Naive B cell (primary cell): ENCODE measurements around the gene TRIM9. TPM values are rescaled to one million over a fixed set of nuclear protein-coding genes. Genes with fewer than 3 reads are reported as not detected.

Experiments used
- ATAC-seq, 2 donors: fragments of 150-1000 bp; cut with Tn5 transposase; 2 replicates each; pipeline ENCODE4 v1.10.0; 2021; ENCODE audit warnings: low read depth in 2 of 2, mild to moderate bottlenecking in 2 of 2, moderate library complexity in 2 of 2
- DNase-seq: peaks from one replicate; pipeline ENCODE4 v3.0.0; 2022
- H3K27ac Mint-ChIP-seq, 6 donors: one replicate each; pipeline ENCODE4 v1.8.0; 2020 to 2022; ENCODE audit warnings: mild to moderate bottlenecking in 6 of 6, mixed read lengths in 6 of 6, moderate library complexity in 5 of 6, inconsistent platforms in 2 of 6
- H3K27me3 Mint-ChIP-seq, 3 donors: one replicate each; pipeline ENCODE4 v1.8.0; 2021 to 2022; ENCODE audit warnings: mixed read lengths in 3 of 3, mild to moderate bottlenecking in 1 of 3
- H3K36me3 Mint-ChIP-seq, 2 donors: one replicate each; pipeline ENCODE4 v1.8.0; 2020 to 2022; ENCODE audit warnings: mixed read lengths in 2 of 2, inconsistent platforms in 1 of 2, mild to moderate bottlenecking in 1 of 2
- H3K4me1 Mint-ChIP-seq, 3 donors: one replicate each; pipeline ENCODE4 v1.8.0; 2020 to 2022; ENCODE audit warnings: mixed read lengths in 3 of 3, inconsistent platforms in 1 of 3, mild to moderate bottlenecking in 1 of 3, moderate library complexity in 1 of 3
- H3K4me3 Mint-ChIP-seq, 8 donors: one replicate each; pipeline ENCODE4 v1.8.0; 2020 to 2022; ENCODE audit warnings: mild to moderate bottlenecking in 8 of 8, mixed read lengths in 8 of 8, moderate library complexity in 8 of 8, inconsistent platforms in 2 of 8
- H3K9me3 Mint-ChIP-seq, 7 donors: one replicate each; pipeline ENCODE4 v1.8.0; 2020 to 2022; ENCODE audit warnings: mixed read lengths in 7 of 7, mild to moderate bottlenecking in 5 of 7, inconsistent platforms in 2 of 7, moderate library complexity in 1 of 7
- polyA plus RNA-seq, 6 donors: library from polyadenylated mRNA; unstranded; fragments of 300-500 nt; fragmentation: Illumina TruSeq; gene quantifications; one replicate each; pipeline ENCODE4 v1.2.3, GENCODE V29; 2021; ENCODE audit warnings: low read depth in 6 of 6

The TRIM9 gene
- polyA plus RNA-seq, 6 donors from 2014 or later, result 0.15 to 0.21 (median 0.16) TPM; not detected in 3

GRCh38 chr14:51086044-51086443 is 8.9 kb downstream of the TRIM9 start:
- Mint-ChIP-seq H3K9me3 (no peaks in the 10 kb centered on the region), H3K4me1 (no peaks in the 10 kb centered on the region), H3K27me3 (peaks cover 0 to 6% (median 0%) of the 10 kb centered on the region in 3 donors), H3K36me3 (no peaks in the 10 kb centered on the region), H3K27ac (no peak overlapping the region), H3K4me3 (no peak overlapping the region)
- DNase-seq (no peak), ATAC-seq (no peak)

GRCh38 chr14:51084962-51085361 is 9.9 kb downstream of the TRIM9 start:
- no peaks in the 10 kb centered on the region for H3K9me3 Mint-ChIP-seq
- peaks cover 0 to 8% (median 4%) of the 10 kb centered on the region in 3 donors for H3K27me3 Mint-ChIP-seq
- no peak overlapping the region for H3K27ac Mint-ChIP-seq
- no peak for DNase-seq
- no peaks in the 10 kb centered on the region for H3K36me3 Mint-ChIP-seq
- H3K4me1 Mint-ChIP-seq, result no peaks in the 10 kb centered on the region
- no peak for ATAC-seq
- H3K4me3 Mint-ChIP-seq, result no peak overlapping the region

GRCh38 chr14:51084507-51084906 is 10.4 kb downstream of the TRIM9 start:
- DNase-seq (no peak), ATAC-seq (no peak)
- Mint-ChIP-seq H3K27me3 (peaks cover 0 to 12% (median 5%) of the 10 kb centered on the region in 3 donors), H3K27ac (no peak overlapping the region), H3K9me3 (no peaks in the 10 kb centered on the region), H3K4me3 (no peak overlapping the region), H3K4me1 (no peaks in the 10 kb centered on the region), H3K36me3 (no peaks in the 10 kb centered on the region)

- Mint-ChIP-seq H3K4me3 (no peak overlapping the region), H3K9me3 (no peaks in the 10 kb centered on the region), H3K27ac (no peak overlapping the region), H3K36me3 (no peaks in the 10 kb centered on the region), H3K4me1 (no peaks in the 10 kb centered on the region), H3K27me3 (peaks cover 0 to 22% (median 8%) of the 10 kb centered on the region in 3 donors)
- ATAC-seq, result no peak
- DNase-seq, result no peak
Measured at GRCh38 chr14:51082349-51082748, 12.6 kb downstream of the TRIM9 start.

- DNase-seq (no peak), ATAC-seq (no peak)
- H3K4me1 Mint-ChIP-seq, result no peaks in the 10 kb centered on the region
- peaks cover 0 to 28% (median 13%) of the 10 kb centered on the region in 3 donors for H3K27me3 Mint-ChIP-seq
- H3K9me3 Mint-ChIP-seq, result no peaks in the 10 kb centered on the region
- no peak overlapping the region for H3K4me3 Mint-ChIP-seq
- H3K36me3 Mint-ChIP-seq, result no peaks in the 10 kb centered on the region
- no peak overlapping the region for H3K27ac Mint-ChIP-seq
Measured at GRCh38 chr14:51081712-51082111, 13.2 kb downstream of the TRIM9 start.

DNA sequence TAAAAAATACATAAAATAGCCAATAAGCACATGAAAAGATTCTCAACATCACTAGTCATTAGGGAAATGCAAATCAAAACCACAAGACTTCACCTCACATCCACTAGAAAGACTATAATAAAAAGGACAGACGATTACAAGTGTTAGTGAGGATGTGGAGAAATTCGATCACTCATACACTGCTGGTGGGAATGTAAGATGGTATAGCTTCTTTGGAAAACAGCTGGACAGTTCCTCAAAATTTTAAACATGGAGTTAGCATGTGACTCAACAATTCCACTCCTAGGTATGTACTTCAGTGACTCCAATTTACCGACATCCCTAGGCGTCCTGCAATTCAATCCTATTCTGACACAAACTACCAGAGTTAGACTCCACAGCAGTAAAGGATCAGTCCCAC is 13.7 kb downstream of the TRIM9 start:
- ATAC-seq, result no peak
- no peak overlapping the region for H3K4me3 Mint-ChIP-seq
- H3K4me1 Mint-ChIP-seq, result no peaks in the 10 kb centered on the region
- no peaks in the 10 kb centered on the region for H3K9me3 Mint-ChIP-seq
- H3K27ac Mint-ChIP-seq, result no peak overlapping the region
- H3K36me3 Mint-ChIP-seq, result no peaks in the 10 kb centered on the region
- no peak for DNase-seq
- H3K27me3 Mint-ChIP-seq, result peaks cover 3 to 33% (median 13%) of the 10 kb centered on the region in 3 donors

GRCh38 chr14:51080645-51081044 is 14.3 kb downstream of the TRIM9 start:
- no peaks in the 10 kb centered on the region for H3K36me3 Mint-ChIP-seq
- DNase-seq (no peak), ATAC-seq (no peak)
- no peak overlapping the region for H3K27ac Mint-ChIP-seq
- no peaks in the 10 kb centered on the region for H3K9me3 Mint-ChIP-seq
- no peaks in the 10 kb centered on the region for H3K4me1 Mint-ChIP-seq
- no peak overlapping the region for H3K4me3 Mint-ChIP-seq
- peaks cover 5 to 33% (median 15%) of the 10 kb centered on the region in 3 donors for H3K27me3 Mint-ChIP-seq

DNA sequence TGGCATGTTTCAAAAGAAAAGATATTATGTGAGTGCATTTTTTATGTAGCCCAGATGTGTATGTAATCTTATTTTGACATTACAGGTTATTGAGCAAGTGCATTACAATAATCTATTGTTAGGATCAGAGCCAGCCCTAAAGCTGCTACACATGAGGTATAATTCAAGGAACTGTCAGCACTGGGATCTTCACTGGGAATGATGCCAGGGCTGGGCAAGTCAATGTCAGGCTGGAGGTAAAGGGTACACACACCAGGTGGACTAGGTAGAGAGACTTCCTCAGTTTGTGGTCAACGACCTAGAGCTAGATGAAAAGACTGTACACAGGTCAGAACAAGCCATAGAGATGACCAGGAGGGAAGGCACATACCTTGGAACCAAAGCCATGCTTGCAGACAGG is 15.4 kb downstream of the TRIM9 start:
- DNase-seq (no peak), ATAC-seq (no peak)
- Mint-ChIP-seq H3K27ac (no peak overlapping the region), H3K36me3 (no peaks in the 10 kb centered on the region), H3K4me3 (no peak overlapping the region), H3K9me3 (no peaks in the 10 kb centered on the region), H3K27me3 (peaks cover 5 to 27% (median 17%) of the 10 kb centered on the region in 3 donors), H3K4me1 (no peaks in the 10 kb centered on the region)

DNA sequence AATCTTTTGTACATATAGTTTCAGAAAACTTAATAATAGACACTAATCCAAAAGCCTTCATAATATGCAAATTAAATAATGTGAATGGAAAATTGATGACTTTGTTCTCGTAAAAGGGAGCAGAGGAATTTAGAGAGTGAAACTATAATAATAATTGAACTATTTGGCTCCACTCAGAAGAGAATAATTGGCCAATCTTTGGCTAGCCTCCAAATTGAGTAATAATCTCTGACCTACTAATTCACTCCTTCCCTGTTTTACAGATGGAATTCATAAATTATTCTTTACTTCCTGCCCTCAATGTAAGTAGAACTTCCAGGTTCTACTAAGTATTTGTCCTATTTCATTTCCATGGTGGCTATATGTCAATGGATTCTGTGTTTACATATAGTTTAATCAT is 15.8 kb downstream of the TRIM9 start:
- ATAC-seq, result no peak
- DNase-seq, result no peak
- Mint-ChIP-seq H3K27ac (no peak overlapping the region), H3K27me3 (peaks cover 5 to 27% (median 17%) of the 10 kb centered on the region in 3 donors), H3K4me1 (no peaks in the 10 kb centered on the region), H3K9me3 (no peaks in the 10 kb centered on the region), H3K4me3 (no peak overlapping the region), H3K36me3 (no peaks in the 10 kb centered on the region)

- Mint-ChIP-seq H3K36me3 (no peaks in the 10 kb centered on the region), H3K27ac (no peak overlapping the region), H3K27me3 (peaks cover 5 to 24% (median 12%) of the 10 kb centered on the region in 3 donors), H3K4me1 (no peaks in the 10 kb centered on the region), H3K4me3 (no peak overlapping the region), H3K9me3 (peaks cover 0 to 10% (median 0%) of the 10 kb centered on the region in 7 donors)
- DNase-seq (no peak), ATAC-seq (no peak)
Measured at GRCh38 chr14:51074701-51075385, 20.1 kb downstream of the TRIM9 start.

DNA sequence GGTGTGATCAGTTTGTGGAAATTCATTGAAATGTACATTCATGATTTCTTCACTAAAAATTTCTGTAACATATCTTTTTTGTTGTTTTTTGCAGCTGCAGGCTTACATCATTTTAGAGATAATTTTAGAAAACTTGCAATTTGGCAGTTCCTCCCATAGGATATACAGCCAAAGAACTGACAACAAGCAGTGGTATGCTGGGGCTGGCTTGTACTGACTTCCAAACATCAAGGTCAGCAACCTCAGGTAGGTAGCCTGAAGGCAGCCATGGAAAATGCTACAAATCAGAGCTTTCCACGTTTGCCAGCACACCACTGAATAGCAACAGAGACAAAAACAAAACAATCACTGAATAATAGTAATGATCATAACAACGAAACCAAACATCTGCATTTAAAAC is 21.2 kb downstream of the TRIM9 start:
- DNase-seq (no peak), ATAC-seq (no peak)
- Mint-ChIP-seq H3K4me3 (no peak overlapping the region), H3K27ac (no peak overlapping the region), H3K4me1 (no peaks in the 10 kb centered on the region), H3K9me3 (peaks cover 0 to 10% (median 4%) of the 10 kb centered on the region in 7 donors), H3K27me3 (peaks cover 5 to 18% (median 12%) of the 10 kb centered on the region in 3 donors), H3K36me3 (no peaks in the 10 kb centered on the region)

GRCh38 chr14:51072976-51073375 is 21.9 kb downstream of the TRIM9 start:
- DNase-seq (no peak), ATAC-seq (no peak)
- Mint-ChIP-seq H3K9me3 (peaks cover 0 to 10% (median 4%) of the 10 kb centered on the region in 7 donors), H3K27me3 (peaks cover 5 to 18% (median 12%) of the 10 kb centered on the region in 3 donors), H3K27ac (no peak overlapping the region), H3K4me1 (no peaks in the 10 kb centered on the region), H3K4me3 (no peak overlapping the region), H3K36me3 (no peaks in the 10 kb centered on the region)

GRCh38 chr14:51071857-51072256 is 23.0 kb downstream of the TRIM9 start:
- Mint-ChIP-seq H3K27ac (no peak overlapping the region), H3K4me3 (no peak overlapping the region)

DNA sequence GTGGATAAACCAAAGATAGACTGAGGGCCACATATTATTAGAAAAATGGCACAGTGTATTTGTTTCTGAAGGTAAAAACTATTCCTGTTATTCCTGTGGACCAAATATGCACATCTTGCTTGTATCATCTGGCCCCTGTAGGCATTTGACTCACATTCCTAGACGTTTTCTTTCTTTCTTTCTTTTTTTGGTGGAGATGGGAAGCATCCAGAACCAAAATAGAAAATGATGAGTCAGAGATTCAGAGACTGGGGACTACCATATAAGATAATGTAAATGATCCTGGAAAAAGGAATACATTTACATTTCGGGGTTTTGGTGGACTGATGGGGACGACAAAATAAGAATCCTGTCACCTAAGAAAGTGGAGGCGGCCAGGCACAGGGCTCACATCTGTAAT is 24.2 kb downstream of the TRIM9 start:
- no peak overlapping the region for H3K27ac Mint-ChIP-seq
- ATAC-seq, result no peak
- no peaks in the 10 kb centered on the region for H3K36me3 Mint-ChIP-seq
- H3K9me3 Mint-ChIP-seq, result peaks cover 0 to 10% (median 4%) of the 10 kb centered on the region in 7 donors
- no peak overlapping the region for H3K4me3 Mint-ChIP-seq
- no peak for DNase-seq
- peaks cover 0 to 3% (median 0%) of the 10 kb centered on the region in 3 donors for H3K27me3 Mint-ChIP-seq
- H3K4me1 Mint-ChIP-seq, result no peaks in the 10 kb centered on the region

More at GRCh38 chr14:51071857-51072256, 23.0 kb downstream of the TRIM9 start:
- DNase-seq (no peak), ATAC-seq (no peak)
- no peaks in the 10 kb centered on the region for H3K36me3 Mint-ChIP-seq
- no peaks in the 10 kb centered on the region for H3K4me1 Mint-ChIP-seq
- peaks cover 5 to 7% (median 5%) of the 10 kb centered on the region in 3 donors for H3K27me3 Mint-ChIP-seq
- H3K9me3 Mint-ChIP-seq, result peaks cover 0 to 10% (median 4%) of the 10 kb centered on the region in 7 donors
